K562 (cell line): ENCODE data around the gene CROCC2.

Experiments
- BHLHE40 ChIP-seq: IDR thresholded peaks from 2 replicates; pipeline ENCODE4 v1.6.1; 2011; ENCODE audit warnings: low read length, improper control_type of control experiment
- CTCF ChIP-seq, 3 experiments: IDR thresholded peaks in 2 of 3; conservative IDR thresholded peaks in 1 of 3; 2 replicates each; pipeline ENCODE4 v1.5.1; 2011 to 2012; ENCODE audit warnings: low read length in 3 of 3, mild to moderate bottlenecking in 3 of 3, control low read depth in 2 of 3, improper control_type of control experiment in 1 of 3, inconsistent platforms in 1 of 3, low read depth in 1 of 3, mixed read lengths in 1 of 3, moderate library complexity in 1 of 3; ENCODE audit not compliant: insufficient read depth in 2 of 3
- POLR2A ChIP-seq: fragments of 450-650 bp; conservative IDR thresholded peaks from 2 replicates; pipeline ENCODE4 v1.6.1; 2016
- SMAD1 ChIP-seq: fragments of 150-350 bp; IDR thresholded peaks from 2 replicates; pipeline ENCODE4 v1.6.1; 2014; ENCODE audit warnings: low read length, low read depth; ENCODE audit not compliant: partially characterized antibody
- TGIF2 ChIP-seq: sonication (generic); formaldehyde crosslinking; IDR thresholded peaks from 2 replicates; pipeline ENCODE4 v1.8.1; 2022; ENCODE audit warnings: mild to moderate bottlenecking, missing genetic modification reagents, moderate library complexity
- UBTF ChIP-seq, 2 experiments: IDR thresholded peaks; 2 replicates each; pipeline ENCODE4 v1.6.1; 2012; ENCODE audit warnings: improper control_type of control experiment in 2 of 2, low read depth in 2 of 2, low read length in 2 of 2, borderline replicate concordance in 1 of 2
- TF ChIP-seq, protein P1 (sequence below), 2 experiments: fragments of 450-650 bp; formaldehyde crosslinking in 1 of 2; IDR thresholded peaks; 2 replicates each; pipeline versions ENCODE4 v1.4.0 to v1.6.1; 2014 to 2020; ENCODE audit warnings: mild to moderate bottlenecking in 2 of 2, borderline replicate concordance in 1 of 2, low read depth in 1 of 2
- TF ChIP-seq, protein P2 (sequence below): fragments of 450-650 bp; IDR thresholded peaks from 2 replicates; pipeline ENCODE4 v1.6.1; 2016; ENCODE audit warnings: low read depth, mild to moderate bottlenecking, moderate library complexity

- TF ChIP-seq, protein P1, sequence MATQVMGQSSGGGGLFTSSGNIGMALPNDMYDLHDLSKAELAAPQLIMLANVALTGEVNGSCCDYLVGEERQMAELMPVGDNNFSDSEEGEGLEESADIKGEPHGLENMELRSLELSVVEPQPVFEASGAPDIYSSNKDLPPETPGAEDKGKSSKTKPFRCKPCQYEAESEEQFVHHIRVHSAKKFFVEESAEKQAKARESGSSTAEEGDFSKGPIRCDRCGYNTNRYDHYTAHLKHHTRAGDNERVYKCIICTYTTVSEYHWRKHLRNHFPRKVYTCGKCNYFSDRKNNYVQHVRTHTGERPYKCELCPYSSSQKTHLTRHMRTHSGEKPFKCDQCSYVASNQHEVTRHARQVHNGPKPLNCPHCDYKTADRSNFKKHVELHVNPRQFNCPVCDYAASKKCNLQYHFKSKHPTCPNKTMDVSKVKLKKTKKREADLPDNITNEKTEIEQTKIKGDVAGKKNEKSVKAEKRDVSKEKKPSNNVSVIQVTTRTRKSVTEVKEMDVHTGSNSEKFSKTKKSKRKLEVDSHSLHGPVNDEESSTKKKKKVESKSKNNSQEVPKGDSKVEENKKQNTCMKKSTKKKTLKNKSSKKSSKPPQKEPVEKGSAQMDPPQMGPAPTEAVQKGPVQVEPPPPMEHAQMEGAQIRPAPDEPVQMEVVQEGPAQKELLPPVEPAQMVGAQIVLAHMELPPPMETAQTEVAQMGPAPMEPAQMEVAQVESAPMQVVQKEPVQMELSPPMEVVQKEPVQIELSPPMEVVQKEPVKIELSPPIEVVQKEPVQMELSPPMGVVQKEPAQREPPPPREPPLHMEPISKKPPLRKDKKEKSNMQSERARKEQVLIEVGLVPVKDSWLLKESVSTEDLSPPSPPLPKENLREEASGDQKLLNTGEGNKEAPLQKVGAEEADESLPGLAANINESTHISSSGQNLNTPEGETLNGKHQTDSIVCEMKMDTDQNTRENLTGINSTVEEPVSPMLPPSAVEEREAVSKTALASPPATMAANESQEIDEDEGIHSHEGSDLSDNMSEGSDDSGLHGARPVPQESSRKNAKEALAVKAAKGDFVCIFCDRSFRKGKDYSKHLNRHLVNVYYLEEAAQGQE (IDR thresholded peaks at IDR 0.05; ENCODE audit: borderline replicate concordance) = no peak
- TF ChIP-seq, protein P1 (CRISPR knock-in tag; IDR thresholded peaks at IDR 0.05; ENCODE audit: low read depth) = no peak
- TF ChIP-seq, protein P2, sequence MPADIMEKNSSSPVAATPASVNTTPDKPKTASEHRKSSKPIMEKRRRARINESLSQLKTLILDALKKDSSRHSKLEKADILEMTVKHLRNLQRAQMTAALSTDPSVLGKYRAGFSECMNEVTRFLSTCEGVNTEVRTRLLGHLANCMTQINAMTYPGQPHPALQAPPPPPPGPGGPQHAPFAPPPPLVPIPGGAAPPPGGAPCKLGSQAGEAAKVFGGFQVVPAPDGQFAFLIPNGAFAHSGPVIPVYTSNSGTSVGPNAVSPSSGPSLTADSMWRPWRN = no peak
- TF ChIP-seq CTCF (IDR thresholded peaks at IDR 0.05 in 2 of 3, conservative IDR thresholded peaks at IDR 0.05 in 1 of 3; ENCODE audit: insufficient read depth in 2 of 3, low read depth in 1 of 3, low read length in 3 of 3) (no peak), BHLHE40 (no peak), SMAD1 (no peak), POLR2A (no peak), TGIF2 (CRISPR knock-in tag) (no peak), UBTF (IDR thresholded peaks at IDR 0.05; ENCODE audit: borderline replicate concordance in 1 of 2, low read depth in 2 of 2, low read length in 2 of 2) (no peak)
Observed at GRCh38 chr2:241041589-241042158, 135.5 kb downstream of the CROCC2 start.
